GM18507 (cell line): ENCODE data around the gene CCSER1.

Experiments used
- DNase-seq: peaks from one replicate; pipeline ENCODE4 v3.0.0; 2011; ENCODE audit warnings: low read depth; ENCODE audit not compliant: insufficient read length; ENCODE audit errors: extremely low spot score
- FAIRE-seq: peaks from 2 replicates; lab custom pipeline; 2011; peaks lifted over from hg19 to GRCh38; lab: Jason Lieb, UNC

Gene CCSER1

DNA sequence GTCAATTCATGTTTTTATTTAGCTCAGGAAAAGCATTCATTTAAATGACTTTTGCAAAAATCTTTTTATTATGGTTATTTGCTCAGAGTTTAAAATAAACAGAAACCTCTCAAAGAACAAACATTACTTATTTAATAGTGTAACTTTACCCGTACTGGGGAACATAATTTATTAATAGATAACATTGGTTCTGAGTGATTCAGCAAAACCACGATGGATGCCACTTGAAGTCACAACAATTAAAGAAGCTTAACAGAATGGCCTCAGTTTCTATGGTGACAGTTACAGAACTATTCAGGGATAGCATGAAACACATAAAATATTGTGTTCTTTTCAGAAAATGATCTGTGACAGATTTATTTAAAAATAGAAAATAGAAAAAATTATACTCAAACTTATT lies 368.7 kb downstream of the CCSER1 start:
- FAIRE-seq (no peak), DNase-seq (no peak)

DNA sequence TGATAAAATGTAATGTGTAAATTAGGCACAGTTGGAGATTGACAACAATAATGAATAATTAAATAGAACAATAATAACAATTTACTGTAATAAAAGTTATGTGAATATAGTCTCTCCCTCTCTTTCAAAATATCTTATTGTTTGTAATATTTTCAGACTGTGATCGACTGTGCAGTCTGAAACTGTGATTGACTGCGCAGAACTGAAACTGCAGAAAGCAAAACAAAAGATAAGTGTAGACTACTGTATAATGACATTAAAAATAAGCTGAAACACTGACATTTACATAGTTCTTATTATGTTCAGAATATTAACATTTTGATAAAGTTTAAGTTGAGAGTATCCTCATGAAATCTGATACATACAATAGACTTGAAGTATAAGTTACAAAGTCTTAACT lies 371.0 kb downstream of the CCSER1 start:
- no peak for FAIRE-seq
- no peak for DNase-seq

DNA sequence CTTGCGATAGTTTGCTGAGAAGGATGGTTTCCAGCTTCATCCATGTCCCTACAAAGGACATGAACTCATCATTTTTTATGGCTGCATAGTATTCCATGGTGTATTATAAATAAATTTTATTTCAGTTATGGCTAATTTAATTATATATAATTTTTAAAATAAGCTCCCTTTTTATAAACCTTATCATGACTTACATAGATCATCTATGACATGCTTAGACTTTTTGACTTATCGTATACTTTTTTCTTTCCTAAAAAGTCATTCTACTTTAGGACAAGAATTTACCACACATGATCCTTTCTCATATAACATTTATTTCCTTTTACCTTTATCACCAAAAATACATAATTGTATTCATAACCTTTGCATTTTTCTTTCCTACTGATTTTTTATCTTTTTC lies 376.5 kb downstream of the CCSER1 start:
- no peak for FAIRE-seq
- no peak for DNase-seq

DNA sequence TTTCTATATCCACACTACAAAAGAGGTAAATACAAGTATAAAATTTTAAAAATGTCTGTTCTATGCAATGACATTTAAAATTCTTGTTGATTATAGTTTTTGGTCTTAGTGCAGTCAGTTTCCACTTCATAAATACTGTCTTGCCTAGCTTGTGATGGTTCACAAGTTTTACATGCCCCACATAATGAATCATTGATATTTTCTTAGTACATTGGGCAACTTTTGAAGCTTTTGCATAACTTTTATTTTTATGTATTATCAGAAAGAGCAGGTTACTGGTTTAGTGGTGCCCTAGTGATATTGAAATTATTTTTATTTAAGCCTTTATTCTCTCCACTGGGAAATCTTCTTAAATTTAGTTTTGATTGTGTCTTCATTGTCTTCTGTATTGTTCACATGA lies 388.0 kb downstream of the CCSER1 start:
- FAIRE-seq (no peak), DNase-seq (no peak)

DNA sequence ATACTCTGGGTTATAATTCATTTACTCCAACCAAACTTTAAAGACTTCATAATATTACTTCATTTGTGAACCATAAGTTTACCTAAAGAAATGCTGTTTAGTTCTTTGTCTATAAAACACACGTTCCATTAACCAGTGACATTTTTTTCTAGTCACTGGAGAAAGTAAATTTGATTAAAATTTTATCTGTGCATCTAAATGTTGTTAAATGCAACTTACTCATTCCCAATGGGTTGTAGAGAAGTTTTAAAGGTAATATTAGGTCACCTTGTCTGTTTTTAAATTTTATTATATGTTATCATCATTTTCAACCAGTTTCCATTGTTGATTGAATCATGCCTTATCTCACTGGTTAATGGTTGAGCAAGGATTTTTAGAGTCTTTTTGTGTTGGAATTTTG lies 401.4 kb downstream of the CCSER1 start:
- FAIRE-seq (no peak), DNase-seq (no peak)

DNA sequence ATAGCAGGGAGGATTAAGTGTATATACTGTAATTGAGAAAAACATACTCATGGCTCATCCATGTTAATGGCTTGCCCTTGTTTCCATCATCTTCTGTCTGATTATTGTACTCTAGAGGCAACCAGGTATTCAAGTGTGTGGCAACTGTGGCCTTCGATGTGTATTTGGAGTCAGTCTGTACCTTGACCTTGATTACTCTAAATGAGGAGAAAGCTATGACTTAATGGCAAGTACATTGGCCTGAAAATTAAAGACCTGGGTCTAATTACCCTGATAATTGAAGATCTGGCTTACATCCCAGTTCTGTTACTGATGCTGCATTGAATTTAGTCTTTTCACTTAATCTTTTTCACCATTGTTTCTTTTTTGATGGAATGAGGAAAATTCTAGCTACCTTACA lies 409.2 kb downstream of the CCSER1 start:
- no peak for DNase-seq
- FAIRE-seq = no peak

DNA sequence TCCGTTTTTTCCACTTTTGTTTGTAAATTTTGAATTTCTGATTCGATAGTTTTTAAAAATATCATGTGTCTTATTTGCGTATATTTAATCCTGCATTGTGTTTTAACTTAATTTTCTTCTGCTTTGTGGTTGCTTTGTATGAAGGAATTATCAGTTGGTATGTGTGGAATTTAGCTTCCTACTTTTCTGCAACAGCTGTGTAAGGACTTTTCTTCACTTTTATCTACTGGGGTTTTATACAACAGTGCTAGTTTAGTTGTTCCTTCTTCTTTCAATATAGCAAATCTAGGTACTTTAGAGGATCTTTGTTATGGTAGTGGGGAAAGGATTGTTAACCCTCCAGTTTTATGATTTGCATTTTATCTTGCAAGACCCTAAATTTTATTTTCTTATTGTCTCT lies 410.3 kb downstream of the CCSER1 start:
- DNase-seq (no peak), FAIRE-seq (no peak)

DNA sequence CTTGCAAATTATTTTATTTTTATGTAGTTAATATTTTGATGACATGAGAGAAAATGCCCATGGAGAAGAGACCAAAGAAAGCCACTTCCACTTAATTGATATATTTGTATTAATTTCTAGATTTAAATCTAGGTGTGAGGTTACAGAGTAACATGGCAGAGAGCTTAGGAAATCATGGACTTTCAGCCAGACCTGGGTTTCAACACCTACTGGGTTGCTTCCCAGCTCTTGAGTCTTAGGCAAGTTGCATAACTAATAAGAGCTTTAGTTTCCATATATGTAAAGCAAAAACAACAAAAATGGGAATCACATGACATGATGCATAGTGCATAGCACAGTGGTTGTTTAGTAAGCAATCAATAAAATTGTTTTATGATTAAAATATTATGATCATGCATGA lies 413.3 kb downstream of the CCSER1 start:
- DNase-seq (no peak), FAIRE-seq (no peak)

DNA sequence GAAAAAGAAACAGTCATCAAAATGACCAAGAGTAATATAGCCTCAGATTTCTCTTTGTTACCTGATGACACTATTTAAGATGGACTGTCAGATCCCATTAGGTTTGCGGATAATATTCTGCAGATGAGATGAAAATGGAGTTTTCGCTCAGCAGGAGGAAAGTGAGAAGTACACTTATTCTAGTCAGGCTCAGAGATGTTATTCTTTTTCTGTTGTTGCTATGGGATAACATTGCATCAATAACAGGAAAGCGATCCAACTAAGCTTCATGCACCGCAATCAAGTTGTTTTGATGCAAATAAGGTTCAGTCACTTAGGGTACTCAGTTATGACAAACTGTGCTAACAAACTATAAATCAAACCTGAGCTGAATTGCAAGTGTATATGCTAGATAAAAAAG lies 415.0 kb downstream of the CCSER1 start:
- no peak for DNase-seq
- FAIRE-seq = no peak

DNA sequence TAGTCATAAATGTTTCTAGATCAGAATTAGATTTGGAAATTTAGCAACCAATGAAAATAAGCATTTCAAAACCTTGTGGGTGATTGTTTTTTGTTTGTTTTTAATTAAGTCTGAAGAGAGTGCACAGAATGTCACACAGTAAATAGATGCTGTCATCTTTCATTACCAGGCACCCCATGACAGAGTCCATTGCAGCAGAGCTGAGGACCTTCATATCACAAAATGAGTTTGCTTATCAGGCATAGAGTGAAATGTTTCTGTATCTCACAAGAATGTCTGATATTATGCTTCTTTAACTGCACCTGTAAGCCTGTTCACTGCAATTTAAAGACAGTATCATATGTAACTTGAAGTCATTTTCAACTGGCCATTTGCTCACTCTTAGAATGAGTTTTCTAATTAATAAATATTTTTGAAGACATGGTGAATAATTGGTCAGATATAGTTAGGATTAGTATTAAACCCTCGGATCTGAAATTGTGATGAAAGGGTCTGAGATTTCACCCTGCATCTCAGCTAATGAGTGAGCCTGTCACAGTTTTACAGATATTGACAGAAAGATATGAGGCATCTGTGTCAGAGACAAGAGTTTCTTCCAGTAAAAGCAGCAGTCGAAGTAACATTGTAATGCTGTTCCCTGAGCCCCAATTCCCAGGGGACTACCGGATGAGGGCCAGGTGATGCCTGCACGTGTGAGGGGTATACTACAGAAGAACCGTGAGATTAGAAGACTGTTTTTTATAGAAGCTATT lies 416.4 kb downstream of the CCSER1 start:
- no peak for FAIRE-seq

DNA sequence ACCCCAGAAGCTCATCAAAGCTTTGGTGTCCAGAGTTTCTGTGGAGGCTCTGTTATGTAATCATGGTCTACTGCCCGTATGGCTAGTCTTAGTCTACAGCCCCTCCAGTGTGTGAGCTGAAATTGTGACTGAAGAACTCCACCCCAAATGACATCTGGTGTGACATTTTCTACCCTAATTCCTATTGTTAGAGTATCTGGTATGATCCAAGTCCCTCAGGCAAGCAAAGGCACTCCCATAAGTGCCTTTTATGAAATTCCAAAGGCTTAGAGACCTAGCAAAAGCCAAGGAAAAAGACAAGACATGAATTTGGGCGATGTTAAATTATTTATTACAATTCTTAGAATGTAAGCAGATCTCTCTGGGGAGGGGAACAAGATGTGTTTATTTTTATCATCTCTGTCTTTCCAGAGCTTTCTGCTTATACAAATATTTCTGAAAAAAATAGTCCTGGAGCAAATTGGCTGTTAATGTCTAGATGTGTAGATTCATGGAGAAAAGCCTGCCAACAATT lies 417.4 kb downstream of the CCSER1 start:
- DNase-seq (no peak), FAIRE-seq (no peak)

More for the DNA sequence above, 416.4 kb downstream of the CCSER1 start:
- no peak for DNase-seq

DNA sequence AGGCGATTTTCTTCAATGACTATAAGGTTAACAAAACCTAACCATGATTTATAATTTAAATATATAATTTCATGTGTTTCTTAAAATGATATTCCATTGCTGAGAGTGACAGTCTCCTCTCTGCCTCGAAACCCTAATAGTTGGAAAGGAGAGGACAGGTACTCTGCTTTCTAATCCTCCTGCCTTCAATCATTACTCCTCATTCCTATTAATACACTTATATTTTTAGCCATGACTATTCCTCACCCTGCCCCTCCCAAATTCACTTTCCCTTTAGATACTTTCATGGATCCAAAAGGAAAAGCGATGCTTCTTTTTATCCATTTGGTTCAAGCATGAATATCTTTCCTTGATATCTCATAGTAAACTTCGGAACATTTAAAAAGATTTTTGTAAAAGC lies 418.2 kb downstream of the CCSER1 start:
- FAIRE-seq (no peak), DNase-seq (no peak)

DNA sequence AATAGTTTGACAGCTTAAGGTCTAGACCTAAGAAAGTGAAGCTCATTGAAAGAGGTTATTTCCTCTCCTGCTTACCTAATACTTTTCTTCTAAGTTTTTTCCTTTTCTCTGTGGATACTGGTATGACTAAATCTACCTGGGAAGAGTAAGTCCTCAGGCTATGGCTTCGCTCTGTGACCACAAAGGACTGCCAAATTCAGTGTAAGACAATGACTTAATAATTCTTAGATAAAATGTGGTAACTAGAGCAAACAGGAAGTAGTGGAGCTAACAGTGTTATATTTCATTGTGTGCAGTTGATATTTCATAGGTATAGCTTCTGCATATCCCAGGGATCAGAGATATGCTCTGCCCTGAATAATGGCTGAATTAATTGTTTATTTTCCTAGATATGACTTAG lies 418.9 kb downstream of the CCSER1 start:
- no peak for DNase-seq
- no peak for FAIRE-seq

DNA sequence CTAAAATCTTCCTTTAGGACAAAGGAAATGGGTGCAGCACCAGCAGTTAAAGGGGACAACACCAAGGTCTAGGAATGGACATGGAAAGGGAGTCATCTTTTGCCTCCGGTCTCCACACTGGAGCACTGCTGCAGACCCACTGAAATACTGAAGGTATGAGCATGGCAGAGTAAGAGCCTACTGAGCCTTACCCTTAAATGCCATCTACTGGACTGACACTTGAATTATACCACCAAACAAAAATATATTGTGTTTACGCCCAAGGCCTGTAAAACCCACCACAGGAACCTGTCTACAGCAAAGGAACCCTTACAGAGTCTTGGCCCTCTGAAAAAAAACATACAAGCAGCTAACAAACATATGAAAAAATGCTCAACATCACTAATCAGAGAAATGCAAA lies 443.4 kb downstream of the CCSER1 start:
- DNase-seq (no peak), FAIRE-seq (no peak)

DNA sequence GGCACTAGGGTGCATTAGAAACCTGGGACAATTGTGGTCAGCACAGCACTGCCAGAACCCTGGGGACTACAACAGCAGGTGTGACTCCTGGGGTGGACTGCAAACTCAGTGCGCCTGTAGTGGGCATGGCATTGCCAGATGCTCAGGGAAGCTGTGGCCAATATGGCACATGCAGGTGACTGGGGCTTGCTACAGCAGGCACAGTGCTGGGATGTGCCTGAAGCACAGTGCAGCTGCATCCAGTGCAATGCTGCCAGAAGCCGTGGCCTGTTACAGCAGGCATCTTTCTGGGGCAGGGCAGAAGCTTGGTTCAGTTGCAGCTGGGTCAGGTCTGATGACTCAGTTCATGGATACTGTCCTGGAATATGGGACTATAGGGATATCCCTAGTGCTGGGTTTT lies 445.8 kb downstream of the CCSER1 start:
- DNase-seq (no peak), FAIRE-seq (no peak)

DNA sequence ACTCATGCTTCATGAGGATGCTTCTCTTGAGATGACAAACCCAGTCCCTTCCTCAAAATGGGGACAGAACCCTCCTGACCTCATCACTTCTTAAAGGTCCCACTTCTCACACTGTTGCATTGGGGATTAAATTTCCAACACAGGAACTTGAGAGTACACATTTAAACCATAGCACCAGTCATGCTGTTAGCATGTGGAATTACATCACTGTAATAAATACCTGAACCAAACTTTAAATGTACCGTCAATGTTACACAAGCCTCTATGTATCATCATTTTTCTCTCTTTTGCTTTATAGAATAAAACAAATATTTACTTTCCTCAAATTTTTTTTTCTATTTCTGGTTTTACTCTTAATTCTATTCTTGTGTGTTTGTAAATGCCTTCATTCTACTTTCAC lies 448.2 kb downstream of the CCSER1 start:
- FAIRE-seq = no peak
- DNase-seq = no peak

DNA sequence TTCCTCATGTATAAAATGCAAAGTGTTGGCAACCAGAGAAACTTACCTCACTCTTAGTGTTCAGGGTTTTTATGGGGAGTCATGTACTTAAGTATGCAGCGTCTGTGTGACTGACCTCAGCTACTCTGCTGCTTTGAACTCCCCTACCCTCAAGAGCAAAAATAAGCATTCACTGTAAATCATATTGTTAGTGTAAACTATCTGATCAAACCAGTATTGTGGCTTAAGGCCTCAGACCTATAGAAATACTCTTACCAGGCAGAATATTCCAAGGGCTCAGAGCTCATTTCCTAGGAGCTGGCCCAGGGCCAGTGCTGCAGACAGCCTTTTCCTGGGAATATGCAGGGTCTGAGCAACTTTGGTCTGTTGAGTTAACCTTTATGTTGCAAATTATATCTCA lies 453.1 kb downstream of the CCSER1 start:
- no peak for DNase-seq
- no peak for FAIRE-seq

DNA sequence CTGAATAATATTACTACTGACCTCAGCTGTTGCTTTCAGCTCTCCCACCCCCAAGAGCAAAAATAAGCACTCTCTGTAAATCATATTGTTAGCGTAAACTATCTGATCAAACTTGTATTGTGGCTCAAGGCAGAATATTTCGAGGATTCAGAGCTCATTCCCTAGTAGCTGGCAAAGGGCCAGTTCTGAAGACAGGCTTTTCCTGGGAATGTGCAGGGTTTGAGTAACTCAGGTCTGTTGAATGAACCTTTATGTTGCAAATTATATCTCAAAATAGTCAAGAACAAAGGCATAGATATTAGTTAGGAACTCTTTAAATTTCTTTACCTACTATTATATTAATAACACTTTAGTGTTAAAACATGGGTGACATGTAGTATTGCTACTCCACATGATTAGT lies 454.9 kb downstream of the CCSER1 start:
- no peak for DNase-seq
- FAIRE-seq = no peak

DNA sequence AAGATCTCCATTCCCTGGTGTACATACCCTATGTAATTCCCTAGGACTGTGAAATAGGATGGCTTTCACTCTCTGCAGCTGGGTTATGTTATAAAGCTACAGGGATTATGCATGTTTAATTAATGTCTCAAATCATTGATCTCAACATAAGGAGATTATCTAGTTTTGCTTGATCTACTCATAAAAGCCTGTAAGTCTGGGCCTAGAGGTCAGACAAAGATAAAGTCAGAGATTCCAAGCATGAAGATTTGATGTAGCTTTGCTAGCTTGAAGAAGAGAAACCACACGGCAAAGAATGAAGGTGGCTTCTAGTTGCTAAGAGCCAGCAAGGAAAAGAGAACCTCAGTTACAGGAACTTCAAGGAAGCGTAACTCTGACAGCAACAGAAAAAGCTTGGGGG lies 456.9 kb downstream of the CCSER1 start:
- DNase-seq = no peak
- FAIRE-seq = no peak

DNA sequence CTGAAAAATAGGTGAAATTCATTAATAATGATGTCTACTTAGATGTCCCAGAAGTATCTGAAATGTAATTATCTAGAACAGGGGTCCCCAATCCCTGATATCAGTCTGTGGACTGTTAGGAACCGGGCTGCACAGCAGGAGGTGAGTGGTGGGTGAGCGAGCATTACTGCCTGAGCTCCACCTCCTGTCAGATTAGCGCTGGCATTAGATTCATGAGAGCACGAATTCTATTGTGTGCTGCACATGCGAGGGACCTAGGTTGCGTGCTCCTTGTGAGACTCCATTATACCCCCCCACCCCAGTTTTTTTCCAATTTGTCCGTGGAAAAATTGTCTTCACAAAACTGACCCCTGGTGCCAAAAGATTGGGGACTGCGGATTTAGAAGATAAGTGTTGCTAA lies 458.8 kb downstream of the CCSER1 start:
- FAIRE-seq = no peak

DNA sequence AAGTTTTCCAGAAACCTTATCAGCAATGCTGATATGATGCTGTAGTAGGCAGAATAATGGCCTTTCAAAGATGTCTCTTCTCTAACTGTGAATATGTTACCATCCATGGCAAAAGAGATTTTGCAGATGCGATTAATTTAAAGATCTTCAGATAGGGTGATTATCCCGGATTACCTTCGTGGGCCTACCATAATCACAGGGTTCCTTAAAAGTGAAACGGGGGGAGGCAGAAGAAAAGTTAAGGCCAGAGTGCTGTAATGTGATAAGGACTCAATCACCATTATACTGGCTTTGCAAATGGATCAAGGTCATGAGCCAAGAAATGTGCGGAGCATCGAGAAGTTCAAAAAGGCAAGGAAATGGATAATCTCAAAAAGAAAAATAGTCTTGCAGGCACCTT lies 459.6 kb downstream of the CCSER1 start:
- FAIRE-seq (no peak), DNase-seq (no peak)

More for the DNA sequence above, 458.8 kb downstream of the CCSER1 start:
- DNase-seq = no peak

DNA sequence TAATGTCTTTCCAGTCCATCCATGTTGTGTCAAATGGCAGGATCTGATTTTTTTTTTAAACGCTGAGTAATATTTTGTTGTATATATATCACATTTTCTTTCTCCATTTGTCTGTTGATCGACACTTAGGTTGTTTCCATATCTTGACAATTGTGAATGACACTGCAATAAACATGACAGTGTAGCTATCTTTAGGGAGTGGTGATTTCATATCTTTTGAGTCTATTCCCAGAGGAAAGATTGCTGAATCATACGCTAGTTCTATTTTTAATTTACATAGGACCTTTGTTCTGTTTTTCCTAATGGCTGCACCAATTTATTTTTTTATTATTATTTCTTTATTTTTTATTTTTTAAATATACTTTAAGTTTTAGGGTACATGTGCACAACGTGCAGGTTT lies 470.7 kb downstream of the CCSER1 start:
- DNase-seq (no peak), FAIRE-seq (no peak)
